Keratinocyte (primary cell): ENCODE results near the gene CCDC34. TPM values are rescaled to one million over a fixed set of nuclear protein-coding genes. Genes with fewer than 3 reads are reported as not detected.

Experiments used
- DNase-seq: peaks from one replicate; pipeline ENCODE4 v3.0.0-alpha.2; 2011; ENCODE audit warnings: low read depth, missing footprints, low spot score
- FAIRE-seq: peaks from 2 replicates; lab custom pipeline; 2011; peaks lifted over from hg19 to GRCh38; lab: Jason Lieb, UNC
- H2AFZ ChIP-seq: 2 replicates; pipeline ENCODE4 v1.6.0; 2012; ENCODE audit warnings: low read length, control low read depth, inconsistent platforms; ENCODE audit not compliant: control insufficient read depth
- H3K27ac ChIP-seq: 2 replicates; pipeline ENCODE4 v1.5.1; 2011; ENCODE audit warnings: low read length; ENCODE audit not compliant: control insufficient read depth, insufficient read depth
- H3K27me3 ChIP-seq: 3 replicates; pipeline ENCODE4 v1.6.0; 2011; ENCODE audit warnings: low read length; ENCODE audit not compliant: control insufficient read depth, insufficient read depth; ENCODE audit errors: extremely low read depth
- H3K36me3 ChIP-seq, 2 experiments: 2 replicates in 1 of 2; 3 replicates in 1 of 2; pipeline ENCODE4 v1.5.1; 2011; ENCODE audit warnings: low read length in 2 of 2, mild to moderate bottlenecking in 1 of 2; ENCODE audit not compliant: control insufficient read depth in 2 of 2, insufficient read depth in 2 of 2; ENCODE audit errors: extremely low read depth in 1 of 2
- H3K4me1 ChIP-seq: 3 replicates; pipeline ENCODE4 v1.5.1; 2011; ENCODE audit warnings: low read length; ENCODE audit not compliant: control insufficient read depth, insufficient read depth; ENCODE audit errors: extremely low read depth
- H3K4me2 ChIP-seq: 3 replicates; pipeline ENCODE4 v1.6.0; 2011; ENCODE audit warnings: low read depth, low read length; ENCODE audit not compliant: control insufficient read depth, insufficient read depth; ENCODE audit errors: extremely low read depth
- H3K4me3 ChIP-seq, 3 experiments: fragments of 200-600 bp in 1 of 3; sonication (generic) in 1 of 3; 2 replicates in 2 of 3; 3 replicates in 1 of 3; pipeline ENCODE4 v1.5.1; 2011 to 2016; ENCODE audit warnings: low read length in 3 of 3, mild to moderate bottlenecking in 3 of 3, control low read depth in 2 of 3, inconsistent platforms in 1 of 3, low read depth in 1 of 3, mixed read lengths in 1 of 3, mixed run types in 1 of 3, moderate library complexity in 1 of 3; ENCODE audit not compliant: control insufficient read depth in 2 of 3, insufficient read depth in 2 of 3; ENCODE audit errors: extremely low read depth in 1 of 3
- H3K79me2 ChIP-seq: 2 replicates; pipeline ENCODE4 v1.6.0; 2012; ENCODE audit warnings: low read length; ENCODE audit not compliant: control insufficient read depth, insufficient read depth
- H3K9ac ChIP-seq: 3 replicates; pipeline ENCODE4 v1.6.0; 2011; ENCODE audit warnings: low read length; ENCODE audit not compliant: control insufficient read depth, insufficient read depth; ENCODE audit errors: extremely low read depth
- H3K9me1 ChIP-seq: 3 replicates; pipeline ENCODE4 v1.6.0; 2011; ENCODE audit warnings: low read length; ENCODE audit not compliant: control insufficient read depth, insufficient read depth; ENCODE audit errors: extremely low read depth
- H3K9me3 ChIP-seq: 2 replicates; pipeline ENCODE4 v1.5.1; 2012; ENCODE audit warnings: low read depth, low read length; ENCODE audit not compliant: control insufficient read depth
- H4K20me1 ChIP-seq: 3 replicates; pipeline ENCODE4 v1.6.0; 2011; ENCODE audit warnings: low read length; ENCODE audit not compliant: control insufficient read depth, insufficient read depth; ENCODE audit errors: extremely low read depth
- CTCF ChIP-seq, 3 experiments: IDR thresholded peaks in 1 of 3; conservative IDR thresholded peaks in 1 of 3; optimal IDR thresholded peaks in 1 of 3; 2 replicates in 2 of 3; 3 replicates in 1 of 3; pipeline versions ENCODE3 to v1.5.1; 2011; ENCODE audit warnings: low read length in 3 of 3, mild to moderate bottlenecking in 3 of 3, moderate library complexity in 2 of 3, control low read depth in 1 of 3, inconsistent platforms in 1 of 3; ENCODE audit not compliant: insufficient read depth in 2 of 3; ENCODE audit errors: extremely low read depth in 1 of 3
- EZH2 ChIP-seq: IDR thresholded peaks from one replicate; pipeline ENCODE4 v1.6.1; 2012; ENCODE audit warnings: inconsistent platforms, mild to moderate bottlenecking, low read length, moderate library complexity
- dilution Hi-C: fragments of 300-500 bp; cut with MboI; formaldehyde crosslinking; loops from one replicate; pipeline ENCODE4 v1.7.0; 2020; ENCODE audit warnings: low sequenced_read_pairs; ENCODE audit not compliant: extremely low pct_ligation_motif_present
- polyA plus RNA-seq, 5 experiments: library from polyadenylated mRNA; depleted of rRNA in 3 of 5; stranded (reverse) in 3 of 5; stranded (forward) in 1 of 5; unstranded in 1 of 5; fragments of >200 nt; gene quantifications; 1 replicate in 1 of 5; 2 replicates in 3 of 5; 3 replicates in 1 of 5; pipeline versions ENCODE4 v1.2.1 to v1.2.3, GENCODE V29; 2011 to 2012; ENCODE audit warnings: missing spikeins in 2 of 5, low read depth in 1 of 5, low replicate concordance in 1 of 5

CCDC34 gene
- polyA plus RNA-seq, 1 donor (not counting 4 experiments of a cell fraction or from before 2014, with no cell fraction given): 4.2 TPM

DNA sequence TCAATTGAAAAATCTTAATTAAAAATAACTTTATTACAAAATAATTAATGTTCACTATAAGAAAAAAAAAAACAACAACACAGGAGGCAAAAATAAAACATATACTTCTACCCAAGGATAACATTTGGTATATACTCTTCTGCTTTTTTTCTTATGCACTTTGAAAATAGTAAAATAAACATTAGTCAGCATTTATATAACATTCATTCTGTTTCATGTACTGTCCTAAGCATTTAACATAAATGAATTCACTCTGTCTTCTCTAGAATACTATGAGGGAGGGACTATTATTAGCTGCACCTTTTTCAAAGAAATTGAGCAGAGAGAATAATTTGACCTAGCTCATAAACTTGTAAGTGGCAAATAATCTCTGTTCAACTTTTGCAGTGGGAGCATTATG is 48.3 kb upstream of the CCDC34 start:
- H2AFZ ChIP-seq: no peak overlapping the region
- H4K20me1 ChIP-seq: no peaks in the 10 kb centered on the region
- peaks cover 59% of the 10 kb centered on the region for H3K79me2 ChIP-seq
- no peak overlapping the region for H3K4me3 ChIP-seq
- no peak for TF ChIP-seq CTCF (optimal IDR thresholded peaks at IDR 0.05 in 1 of 3, IDR thresholded peaks at IDR 0.05 in 1 of 3, conservative IDR thresholded peaks at IDR 0.05 in 1 of 3; ENCODE audit: extremely low read depth in 1 of 3, insufficient read depth in 2 of 3, low read length in 3 of 3)
- H3K9me1 ChIP-seq: no peaks in the 10 kb centered on the region
- H3K27ac ChIP-seq: no peak overlapping the region
- peaks cover 37% of the 10 kb centered on the region for H3K4me1 ChIP-seq
- no peaks in the 10 kb centered on the region for H3K9me3 ChIP-seq
- H3K36me3 ChIP-seq: peaks cover 0 to 6% of the 10 kb centered on the region in 2 experiments
- no peaks in the 10 kb centered on the region for H3K27me3 ChIP-seq
- dilution Hi-C loops: no loop called here
- FAIRE-seq (no peak), DNase-seq (no peak)
- no peak overlapping the region for H3K4me2 ChIP-seq
- no peak overlapping the region for H3K9ac ChIP-seq

DNA sequence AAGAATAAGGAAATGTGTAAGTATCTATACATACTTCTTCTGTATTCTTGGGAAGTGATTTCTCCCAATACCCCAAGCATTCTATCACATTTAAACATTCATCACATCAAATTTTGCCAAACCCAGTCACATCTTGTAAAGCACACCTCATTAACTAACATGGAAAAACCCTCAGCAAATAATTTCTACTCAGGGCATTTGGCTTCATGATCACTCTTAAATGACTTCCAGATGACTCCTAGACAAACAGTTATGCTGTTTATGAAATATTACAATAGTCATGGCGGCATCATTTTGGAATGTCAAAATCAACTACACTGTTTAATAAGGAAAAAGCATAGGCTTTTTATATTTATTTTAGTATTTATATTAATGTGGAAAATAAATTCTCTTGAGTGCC is 47.3 kb upstream of the CCDC34 start:
- H3K27ac ChIP-seq: no peak overlapping the region
- H3K4me1 ChIP-seq: peaks cover 27% of the 10 kb centered on the region
- no peaks in the 10 kb centered on the region for H4K20me1 ChIP-seq
- H3K9me1 ChIP-seq: no peaks in the 10 kb centered on the region
- no peak overlapping the region for H3K4me3 ChIP-seq
- DNase-seq: no peak
- H3K9ac ChIP-seq: no peak overlapping the region
- H3K36me3 ChIP-seq: peaks cover 0 to 6% of the 10 kb centered on the region in 2 experiments
- no peak for FAIRE-seq
- no peak overlapping the region for H3K4me2 ChIP-seq
- H3K27me3 ChIP-seq: no peaks in the 10 kb centered on the region
- H3K9me3 ChIP-seq: no peaks in the 10 kb centered on the region
- H3K79me2 ChIP-seq: peaks cover 55% of the 10 kb centered on the region
- dilution Hi-C loops: no loop called here
- TF ChIP-seq CTCF (optimal IDR thresholded peaks at IDR 0.05 in 1 of 3, IDR thresholded peaks at IDR 0.05 in 1 of 3, conservative IDR thresholded peaks at IDR 0.05 in 1 of 3; ENCODE audit: extremely low read depth in 1 of 3, insufficient read depth in 2 of 3, low read length in 3 of 3): no peak
- no peak for TF ChIP-seq EZH2
- no peak overlapping the region for H2AFZ ChIP-seq
